Neural progenitor cell (in vitro differentiated cells): ENCODE data around the gene ZP3. TPM values are rescaled to one million over a fixed set of nuclear protein-coding genes. Genes with fewer than 3 reads are reported as not detected.
"Not testable (repeated sequence)": the region's sequence is repeated elsewhere in the genome, so short reads cannot be mapped to it uniquely, and the experiment has no call there.

Experiments used
- DNase-seq: peaks from one replicate; pipeline ENCODE4 v3.0.0-alpha.2; 2016; ENCODE audit warnings: low spot score
- H2AFZ ChIP-seq: fragments of 200-600 bp; sonication (generic); replicated peaks from 2 replicates; pipeline ENCODE4 v1.6.1; 2016; ENCODE audit warnings: antibody characterized with exemption
- H3F3A ChIP-seq: fragments of 200-600 bp; sonication (generic); 2 replicates; pipeline ENCODE4 v1.6.1; 2016; ENCODE audit warnings: antibody characterized with exemption, low read depth
- H3K27ac ChIP-seq: fragments of 200-600 bp; sonication (generic); 2 replicates; pipeline ENCODE4 v1.5.1; 2016; ENCODE audit warnings: mild to moderate bottlenecking
- H3K27me3 ChIP-seq: fragments of 200-600 bp; sonication (generic); 2 replicates; pipeline ENCODE4 v1.6.1; 2016; ENCODE audit warnings: mild to moderate bottlenecking, moderate library complexity
- H3K36me3 ChIP-seq: fragments of 200-600 bp; sonication (generic); 2 replicates; pipeline ENCODE4 v1.5.1; 2016
- H3K4me1 ChIP-seq: fragments of 200-600 bp; sonication (generic); 2 replicates; pipeline ENCODE4 v1.6.1; 2016; ENCODE audit warnings: mixed run types
- H3K4me2 ChIP-seq: fragments of 200-600 bp; sonication (generic); 2 replicates; pipeline ENCODE4 v1.6.1; 2016
- H3K4me3 ChIP-seq: fragments of 200-600 bp; sonication (generic); 2 replicates; pipeline ENCODE4 v1.5.1; 2016
- H3K79me2 ChIP-seq: fragments of 200-600 bp; sonication (generic); 2 replicates; pipeline ENCODE4 v1.6.1; 2016; ENCODE audit warnings: low read depth
- H3K9ac ChIP-seq: fragments of 200-600 bp; sonication (generic); 2 replicates; pipeline ENCODE4 v1.6.1; 2016
- H3K9me3 ChIP-seq: fragments of 200-600 bp; sonication (generic); 2 replicates; pipeline ENCODE4 v1.5.1; 2016; ENCODE audit warnings: low read depth
- H4K20me1 ChIP-seq: fragments of 200-600 bp; sonication (generic); 2 replicates; pipeline ENCODE4 v1.6.1; 2016; ENCODE audit warnings: low read depth
- H3K27ac Mint-ChIP-seq: 3 replicates; pipeline ENCODE4 v1.8.0; 2021; ENCODE audit warnings: mixed read lengths
- H3K27me3 Mint-ChIP-seq: 2 replicates; pipeline ENCODE4 v1.8.0; 2022; ENCODE audit warnings: low read depth, mild to moderate bottlenecking, inconsistent platforms, moderate library complexity, mixed read lengths; ENCODE audit not compliant: insufficient read depth
- H3K36me3 Mint-ChIP-seq: 3 replicates; pipeline ENCODE4 v1.8.0; 2021; ENCODE audit warnings: mixed read lengths
- H3K4me1 Mint-ChIP-seq: 3 replicates; pipeline ENCODE4 v1.8.0; 2021; ENCODE audit warnings: mixed read lengths
- H3K4me3 Mint-ChIP-seq: 3 replicates; pipeline ENCODE4 v1.8.0; 2021; ENCODE audit warnings: mild to moderate bottlenecking, moderate library complexity, mixed read lengths
- H3K9me3 Mint-ChIP-seq: 3 replicates; pipeline ENCODE4 v1.8.0; 2020; ENCODE audit warnings: mixed read lengths
- CTCF ChIP-seq: fragments of 200-600 bp; sonication (generic); IDR thresholded peaks from 2 replicates; pipeline ENCODE4 v1.5.1; 2017; ENCODE audit warnings: antibody characterized with exemption, mild to moderate bottlenecking
- EZH2 ChIP-seq: fragments of 200-600 bp; sonication (generic); IDR thresholded peaks from 2 replicates; pipeline ENCODE4 v1.6.1; 2017; ENCODE audit warnings: antibody characterized with exemption, mild to moderate bottlenecking, moderate library complexity
- EZH2phosphoT487 ChIP-seq: fragments of 200-600 bp; sonication (generic); IDR thresholded peaks from 2 replicates; pipeline ENCODE4 v1.6.1; 2017; ENCODE audit warnings: antibody characterized with exemption
- total RNA-seq: library from RNA; depleted of rRNA; stranded (reverse); fragments of >200 nt; gene quantifications from 2 replicates; pipeline ENCODE4 v1.2.3, GENCODE V29; 2015; ENCODE audit warnings: low replicate concordance

The ZP3 gene
- total RNA-seq, 1 donor from 2014 or later = not detected

- no peak overlapping the region for H3K27ac ChIP-seq
- no peak for DNase-seq
- peaks cover 2% of the 10 kb centered on the region for H3K27me3 Mint-ChIP-seq
- H3K4me2 ChIP-seq = no peak overlapping the region
- H3K36me3 ChIP-seq = no peaks in the 10 kb centered on the region
- no peak overlapping the region for H3K27ac Mint-ChIP-seq
- no peaks in the 10 kb centered on the region for H3K9me3 Mint-ChIP-seq
- peaks cover 14% of the 10 kb centered on the region for H3K4me1 Mint-ChIP-seq
- no peak overlapping the region for H2AFZ ChIP-seq
- H3K4me1 ChIP-seq = peaks cover 7% of the 10 kb centered on the region
- H3K79me2 ChIP-seq = no peaks in the 10 kb centered on the region
- no peak overlapping the region for H3K4me3 Mint-ChIP-seq
- no peaks in the 10 kb centered on the region for H3K27me3 ChIP-seq
- H3K9me3 ChIP-seq = no peaks in the 10 kb centered on the region
- H3F3A ChIP-seq = no peaks in the 10 kb centered on the region
- TF ChIP-seq CTCF = no peak
- no peak for TF ChIP-seq EZH2
- TF ChIP-seq EZH2phosphoT487 = no peak
- H3K9ac ChIP-seq = no peak overlapping the region
- H3K4me3 ChIP-seq = no peak overlapping the region
- no peaks in the 10 kb centered on the region for H4K20me1 ChIP-seq
- H3K36me3 Mint-ChIP-seq = no peaks in the 10 kb centered on the region
Observed at GRCh38 chr7:76386691-76387260, 38.0 kb upstream of the ZP3 start.

GRCh38 chr7:76387789-76388188, 37.0 kb upstream of the ZP3 start:
- not testable (repeated sequence) for H3K27ac ChIP-seq, H3K36me3 ChIP-seq, H3K4me3 Mint-ChIP-seq, H3K27me3 Mint-ChIP-seq, H3F3A ChIP-seq, H3K4me1 ChIP-seq, H4K20me1 ChIP-seq, H3K4me3 ChIP-seq, H3K9me3 Mint-ChIP-seq, H2AFZ ChIP-seq, H3K9ac ChIP-seq, H3K4me2 ChIP-seq, H3K27me3 ChIP-seq, H3K36me3 Mint-ChIP-seq, H3K79me2 ChIP-seq, H3K27ac Mint-ChIP-seq, DNase-seq, H3K9me3 ChIP-seq
- H3K4me1 Mint-ChIP-seq = peaks cover 18% of the 10 kb centered on the region

GRCh38 chr7:76390092-76390491, 34.7 kb upstream of the ZP3 start:
- TF ChIP-seq EZH2phosphoT487 (no peak), EZH2 (no peak), CTCF (no peak)
- Mint-ChIP-seq H3K4me3 (no peak overlapping the region), H3K9me3 (no peaks in the 10 kb centered on the region), H3K36me3 (no peaks in the 10 kb centered on the region), H3K27me3 (peaks cover 3% of the 10 kb centered on the region), H3K27ac (peak overlapping the region; percentile 66), H3K4me1 (peaks cover 28% of the 10 kb centered on the region)
- H3K27me3 ChIP-seq = no peaks in the 10 kb centered on the region
- H3K9ac ChIP-seq = no peak overlapping the region
- no peaks in the 10 kb centered on the region for H3K79me2 ChIP-seq
- H4K20me1 ChIP-seq = no peaks in the 10 kb centered on the region
- H3F3A ChIP-seq = peaks cover 10% of the 10 kb centered on the region
- no peak overlapping the region for H3K27ac ChIP-seq
- no peak overlapping the region for H2AFZ ChIP-seq
- H3K4me3 ChIP-seq = no peak overlapping the region
- H3K4me2 ChIP-seq = no peak overlapping the region
- peaks cover 7% of the 10 kb centered on the region for H3K4me1 ChIP-seq
- H3K9me3 ChIP-seq = no peaks in the 10 kb centered on the region
- no peak for DNase-seq
- no peaks in the 10 kb centered on the region for H3K36me3 ChIP-seq

GRCh38 chr7:76392531-76393115, 32.1 kb upstream of the ZP3 start:
- DNase-seq = no peak
- Histone ChIP-seq H3F3A (peaks cover 25% of the 10 kb centered on the region), H3K36me3 (no peaks in the 10 kb centered on the region), H3K9ac (no peak overlapping the region), H3K27ac (no peak overlapping the region), H3K9me3 (no peaks in the 10 kb centered on the region), H3K27me3 (no peaks in the 10 kb centered on the region), H3K4me3 (peak overlapping the region; percentile 62), H3K4me2 (peak overlapping the region; percentile 84), H3K4me1 (peaks cover 13% of the 10 kb centered on the region), H4K20me1 (no peaks in the 10 kb centered on the region), H2AFZ (peak overlapping the region; percentile 91), H3K79me2 (no peaks in the 10 kb centered on the region)
- no peaks in the 10 kb centered on the region for H3K36me3 Mint-ChIP-seq
- peaks cover 43% of the 10 kb centered on the region for H3K4me1 Mint-ChIP-seq
- peak overlapping the region; percentile 76 for H3K27ac Mint-ChIP-seq
- peaks cover 3% of the 10 kb centered on the region for H3K27me3 Mint-ChIP-seq
- TF ChIP-seq EZH2phosphoT487 (no peak), CTCF (no peak), EZH2 (no peak)
- no peaks in the 10 kb centered on the region for H3K9me3 Mint-ChIP-seq
- H3K4me3 Mint-ChIP-seq = peak overlapping the region; percentile 84
